Endodermal cell (in vitro differentiated cells): ENCODE measurements around the gene FRMPD4. TPM values are rescaled to one million over a fixed set of nuclear protein-coding genes. Genes with fewer than 3 reads are reported as not detected.

ENCODE experiments used
- DNase-seq: peaks from one replicate; pipeline ENCODE4 v3.0.0-alpha.2; 2017
- H3K27ac ChIP-seq: 2 replicates; pipeline ENCODE4 v1.5.1; 2013; ENCODE audit warnings: mild to moderate bottlenecking, low read depth, low read length, moderate library complexity
- H3K27me3 ChIP-seq: 2 replicates; pipeline ENCODE4 v1.6.1; 2013; ENCODE audit warnings: mild to moderate bottlenecking, low read length, moderate library complexity; ENCODE audit not compliant: insufficient read depth, control insufficient read depth, poor library complexity, severe bottlenecking
- H3K36me3 ChIP-seq: 2 replicates; pipeline ENCODE4 v1.7.0; 2013; ENCODE audit warnings: mild to moderate bottlenecking, low read length, moderate library complexity; ENCODE audit not compliant: control insufficient read depth, insufficient read depth
- H3K4me1 ChIP-seq: one replicate; pipeline ENCODE4 v1.7.0; 2013; ENCODE audit warnings: low read length; ENCODE audit not compliant: control insufficient read depth, insufficient read depth
- H3K4me3 ChIP-seq: 2 replicates; pipeline ENCODE4 v1.5.1; 2013; ENCODE audit warnings: mild to moderate bottlenecking, low read length, moderate library complexity
- H3K9ac ChIP-seq: 2 replicates; pipeline ENCODE4 v1.6.1; 2013; ENCODE audit warnings: mild to moderate bottlenecking, low read length, moderate library complexity; ENCODE audit not compliant: poor library complexity, severe bottlenecking; ENCODE audit errors: extremely low read depth
- H3K9me3 ChIP-seq: 2 replicates; pipeline ENCODE4 v1.6.1; 2013; ENCODE audit warnings: mild to moderate bottlenecking, low read length, moderate library complexity; ENCODE audit not compliant: control insufficient read depth
- H3K27ac Mint-ChIP-seq: 2 replicates; pipeline ENCODE4 v1.8.0; 2020; ENCODE audit warnings: mixed read lengths
- H3K27me3 Mint-ChIP-seq: 2 replicates; pipeline ENCODE4 v1.8.0; 2021; ENCODE audit warnings: mild to moderate bottlenecking, mixed read lengths; ENCODE audit not compliant: insufficient read depth
- H3K36me3 Mint-ChIP-seq: 2 replicates; pipeline ENCODE4 v1.8.0; 2020; ENCODE audit warnings: low read depth, mixed read lengths
- H3K4me1 Mint-ChIP-seq: 2 replicates; pipeline ENCODE4 v1.8.0; 2020; ENCODE audit warnings: mixed read lengths
- H3K4me3 Mint-ChIP-seq: 2 replicates; pipeline ENCODE4 v1.8.0; 2020; ENCODE audit warnings: mild to moderate bottlenecking, moderate library complexity, mixed read lengths
- H3K9me3 Mint-ChIP-seq: 2 replicates; pipeline ENCODE4 v1.8.0; 2020; ENCODE audit warnings: mild to moderate bottlenecking, mixed read lengths
- WGBS, 2 experiments: methylation state at CpG; one replicate each; pipeline versions ENCODE4 v1.1.5 to v1.1.7; 2013; ENCODE audit warnings: missing lambda C conversion rate in 2 of 2, mixed read lengths in 1 of 2; ENCODE audit not compliant: insufficient coverage in 1 of 2, insufficient read length in 1 of 2; 5-methylcytosine and 5-hydroxymethylcytosine counted together
- total RNA-seq, 2 donors: library from RNA; stranded (reverse); fragmentation: NEBNext Ultra II Directional in 1 of 2; extraction: Animal tissue kit (Norgen Biotek cat#: 25700) in 1 of 2; gene quantifications; 2 replicates in 1 of 2; 3 replicates in 1 of 2; pipeline ENCODE4 v1.2.1, GENCODE V29; 2021
- TF ChIP-seq, protein P1 (sequence below): fragments of 200-600 bp; sonication (generic); conservative IDR thresholded peaks from 2 replicates; pipeline ENCODE4 v1.5.0; 2021; ENCODE audit warnings: antibody characterized with exemption, mild to moderate bottlenecking

FRMPD4 gene
- total RNA-seq, 2 donors from 2014 or later = 0.09 to 0.81 TPM

- WGBS, 2 experiments = 94% methylated on average over 1 of the region's 1 CpG; no CpG with 5 or more reads in 1 of the 2 experiments
- Histone ChIP-seq H3K4me3 (no peak overlapping the region), H3K9me3 (no peaks in the 10 kb centered on the region), H3K27ac (no peak overlapping the region), H3K9ac (no peak overlapping the region), H3K4me1 (no peaks in the 10 kb centered on the region), H3K36me3 (no peaks in the 10 kb centered on the region), H3K27me3 (no peaks in the 10 kb centered on the region)
- DNase-seq = no peak
- no peaks in the 10 kb centered on the region for H3K27me3 Mint-ChIP-seq
- H3K4me1 Mint-ChIP-seq = no peaks in the 10 kb centered on the region
- H3K27ac Mint-ChIP-seq = no peak overlapping the region
- H3K9me3 Mint-ChIP-seq = peaks cover 29% of the 10 kb centered on the region
- H3K36me3 Mint-ChIP-seq = no peaks in the 10 kb centered on the region
- H3K4me3 Mint-ChIP-seq = no peak overlapping the region
- TF ChIP-seq, protein P1, sequence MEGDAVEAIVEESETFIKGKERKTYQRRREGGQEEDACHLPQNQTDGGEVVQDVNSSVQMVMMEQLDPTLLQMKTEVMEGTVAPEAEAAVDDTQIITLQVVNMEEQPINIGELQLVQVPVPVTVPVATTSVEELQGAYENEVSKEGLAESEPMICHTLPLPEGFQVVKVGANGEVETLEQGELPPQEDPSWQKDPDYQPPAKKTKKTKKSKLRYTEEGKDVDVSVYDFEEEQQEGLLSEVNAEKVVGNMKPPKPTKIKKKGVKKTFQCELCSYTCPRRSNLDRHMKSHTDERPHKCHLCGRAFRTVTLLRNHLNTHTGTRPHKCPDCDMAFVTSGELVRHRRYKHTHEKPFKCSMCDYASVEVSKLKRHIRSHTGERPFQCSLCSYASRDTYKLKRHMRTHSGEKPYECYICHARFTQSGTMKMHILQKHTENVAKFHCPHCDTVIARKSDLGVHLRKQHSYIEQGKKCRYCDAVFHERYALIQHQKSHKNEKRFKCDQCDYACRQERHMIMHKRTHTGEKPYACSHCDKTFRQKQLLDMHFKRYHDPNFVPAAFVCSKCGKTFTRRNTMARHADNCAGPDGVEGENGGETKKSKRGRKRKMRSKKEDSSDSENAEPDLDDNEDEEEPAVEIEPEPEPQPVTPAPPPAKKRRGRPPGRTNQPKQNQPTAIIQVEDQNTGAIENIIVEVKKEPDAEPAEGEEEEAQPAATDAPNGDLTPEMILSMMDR = no peak
Measured at GRCh38 chrX:12679522-12679921, 541.2 kb downstream of the FRMPD4 start.

DNA sequence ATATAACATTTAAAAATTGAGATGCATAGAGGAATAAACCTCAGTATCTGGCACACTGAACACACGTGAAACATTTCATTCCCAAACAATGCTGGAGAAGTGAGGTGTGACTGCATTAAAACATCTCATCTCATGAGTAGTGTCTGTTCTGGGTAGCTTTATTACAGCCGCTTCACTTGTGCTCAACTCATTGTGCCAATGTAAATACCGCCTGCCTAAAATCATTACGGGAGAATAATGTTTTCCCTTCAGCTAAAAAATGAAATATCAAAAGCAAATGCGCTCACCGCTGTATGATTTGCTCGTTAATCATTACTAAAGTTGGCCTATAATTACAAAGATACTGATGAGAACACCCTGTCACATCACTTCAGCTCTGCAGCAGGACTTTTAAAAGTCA, 542.8 kb downstream of the FRMPD4 start:
- WGBS, 2 experiments = 95 to 100% methylated on average over 2 to 7 of the region's 7 CpGs
- no peaks in the 10 kb centered on the region for H3K9me3 ChIP-seq
- H3K27ac ChIP-seq = no peak overlapping the region
- Mint-ChIP-seq H3K27ac (no peak overlapping the region), H3K27me3 (no peaks in the 10 kb centered on the region), H3K36me3 (no peaks in the 10 kb centered on the region), H3K4me1 (no peaks in the 10 kb centered on the region), H3K4me3 (no peak overlapping the region), H3K9me3 (peaks cover 39% of the 10 kb centered on the region)
- no peak overlapping the region for H3K4me3 ChIP-seq
- H3K9ac ChIP-seq = no peak overlapping the region
- no peaks in the 10 kb centered on the region for H3K4me1 ChIP-seq
- no peak for DNase-seq
- TF ChIP-seq, protein P1 = no peak
- no peaks in the 10 kb centered on the region for H3K36me3 ChIP-seq
- H3K27me3 ChIP-seq = no peaks in the 10 kb centered on the region

DNA sequence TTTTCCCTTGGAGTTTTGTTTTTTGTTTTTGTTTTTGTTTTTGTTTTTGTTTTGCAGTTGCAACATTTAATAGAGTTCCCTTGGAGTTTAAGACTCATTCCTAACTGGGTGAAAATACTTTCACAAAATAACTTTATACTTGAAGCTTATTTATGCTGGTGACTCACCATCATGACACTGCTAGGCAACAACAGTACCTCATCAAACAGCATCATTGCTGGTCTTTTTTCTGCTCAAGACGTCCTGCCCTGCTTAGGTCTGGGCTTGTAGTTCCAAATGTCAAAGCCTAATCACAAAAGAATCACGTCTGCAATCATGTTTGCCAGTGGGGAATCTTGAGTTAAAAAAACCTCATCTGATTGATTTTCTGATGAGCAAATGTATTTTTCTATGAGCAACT, 547.3 kb downstream of the FRMPD4 start:
- Mint-ChIP-seq H3K27ac (no peak overlapping the region), H3K36me3 (no peaks in the 10 kb centered on the region), H3K4me1 (no peaks in the 10 kb centered on the region), H3K27me3 (no peaks in the 10 kb centered on the region), H3K4me3 (no peak overlapping the region), H3K9me3 (peaks cover 41% of the 10 kb centered on the region)
- TF ChIP-seq, protein P1 = no peak
- 85% methylated on average over 2 of the region's 2 CpGs; no CpG with 5 or more reads in 1 of the 2 experiments for WGBS, 2 experiments
- no peak for DNase-seq
- H3K36me3 ChIP-seq = no peaks in the 10 kb centered on the region
- no peaks in the 10 kb centered on the region for H3K9me3 ChIP-seq
- H3K27ac ChIP-seq = no peak overlapping the region
- H3K27me3 ChIP-seq = no peaks in the 10 kb centered on the region
- H3K4me3 ChIP-seq = no peak overlapping the region
- no peaks in the 10 kb centered on the region for H3K4me1 ChIP-seq
- no peak overlapping the region for H3K9ac ChIP-seq
